ENCODE results near the gene PTCD2. TPM values are rescaled to one million over a fixed set of nuclear protein-coding genes. Genes with fewer than 3 reads are reported as not detected.

The PTCD2 gene
- total and polyA plus RNA-seq, 9 of the 15 experiments (the other 6 are each of a cell fraction or from before 2014, with no cell fraction given): 11.9 to 28.5 (median 18.6) TPM

GRCh38 chr5:72377910-72378638, 57.9 kb downstream of the PTCD2 start:
- in situ Hi-C loops (cut with MboI) (no loop called here), intact Hi-C loops (cut with micrococcal nuclease) (no loop called here)
- Histone ChIP-seq H3K9me1 (ENCODE audit: control insufficient read depth, insufficient read depth, low read length) (no peaks in the 10 kb centered on the region), H3K27me3 (ENCODE audit: control insufficient read depth in 2 of 2, insufficient read depth in 2 of 2, low read length in 2 of 2) (peaks cover 7 to 12% of the 10 kb centered on the region in 2 experiments; a peak in 3 of 5 replicates), H3K9ac (ENCODE audit: insufficient read depth in 1 of 2, low read depth in 2 of 2, low read length in 2 of 2) (no peak overlapping the region), H3K79me2 (ENCODE audit: control insufficient read depth, insufficient read depth, low read length) (no peaks in the 10 kb centered on the region), H3K4me2 (ENCODE audit: insufficient read depth, low read length) (no peak overlapping the region), H3K36me3 (ENCODE audit: control insufficient read depth, insufficient read depth, low read length) (no peaks in the 10 kb centered on the region), H3K4me1 (replicated peaks in 1 of 2; ENCODE audit: control insufficient read depth in 2 of 2, insufficient read depth in 2 of 2, low read length in 2 of 2) (no peaks in the 10 kb centered on the region), H4K20me1 (replicated peaks; ENCODE audit: control insufficient read depth, insufficient read depth, low read length) (no peaks in the 10 kb centered on the region), H2AFZ (ENCODE audit: low read depth, low read length) (no peak overlapping the region), H3K4me3 (no peak overlapping the region), H3K9me3 (replicated peaks; ENCODE audit: control insufficient read depth, insufficient read depth, low read depth, low read length) (no peaks in the 10 kb centered on the region), H3K27ac (ENCODE audit: extremely low read depth, low read depth, low read length) (no peak overlapping the region)
- ATAC-seq (no peak), FAIRE-seq (no peak), DNase-seq (ENCODE audit: extremely low read depth in 1 of 4, low spot score in 3 of 4) (no peak)
- WGBS (ENCODE audit: insufficient coverage, low coverage, missing lambda C conversion rate): 3% methylated on average over 4 of the region's 4 CpGs
- ChIA-PET POLR2A (interaction anchor here (2.2 kb wide), 1 partner anchor 12 kb away, joined by 7 read pairs; no protein-coding TSS in a partner anchor), CTCF (ENCODE audit: low intra/inter-chr PET ratio) (interaction anchor here (0.6 kb wide), 1 partner anchor 158 kb away, joined by 3 read pairs; no protein-coding TSS in a partner anchor)
- BruUV-seq (replicated peaks): no TSS peak
- TF ChIP-seq FOXO4 (CRISPR knock-in tag; IDR thresholded peaks at IDR 0.05): no peak
- no peak for TF ChIP-seq BMI1 (IDR thresholded peaks at IDR 0.05; ENCODE audit: low read length)
- TF ChIP-seq KAT7 (CRISPR knock-in tag; IDR thresholded peaks at IDR 0.05; ENCODE audit: borderline replicate concordance): no peak
- peak; percentile 70 for TF ChIP-seq BCOR (IDR thresholded peaks at IDR 0.05)
- no peak for TF ChIP-seq MIER1 (IDR thresholded peaks at IDR 0.05; ENCODE audit: low read depth)
- no peak for TF ChIP-seq ZNF398 (CRISPR knock-in tag; IDR thresholded peaks at IDR 0.05)
- TF ChIP-seq PURB (CRISPR knock-in tag; IDR thresholded peaks at IDR 0.05; ENCODE audit: low read depth): no peak
- TF ChIP-seq ZNF217 (CRISPR knock-in tag; IDR thresholded peaks at IDR 0.05): no peak
- no peak for TF ChIP-seq MXI1 (IDR thresholded peaks at IDR 0.05; ENCODE audit: low read depth, low read length)
- TF ChIP-seq CEBPB (tag; IDR thresholded peaks at IDR 0.05): peak; percentile 49; the same call in 1 of the 2 replicates
- TF ChIP-seq ZNF655 (CRISPR knock-in tag; IDR thresholded peaks at IDR 0.05): no peak
- TF ChIP-seq RBM25 (IDR thresholded peaks at IDR 0.05; ENCODE audit: low read depth, low read length, severe bottlenecking): peak; percentile 97
- TF ChIP-seq NFRKB (IDR thresholded peaks at IDR 0.05; ENCODE audit: low read depth): no peak
- no peak for TF ChIP-seq FIP1L1 (IDR thresholded peaks at IDR 0.05; ENCODE audit: low read depth, low read length, poor library complexity, severe bottlenecking)
- 0 out of 4 replicates have a peak, but pooled peaks have one; percentile 16 to 20 for TF ChIP-seq KDM1A (IDR thresholded peaks at IDR 0.05)
- no peak for TF ChIP-seq ZNF165 (CRISPR knock-in tag; IDR thresholded peaks at IDR 0.05; ENCODE audit: borderline replicate concordance)
- no peak for TF ChIP-seq ZNF699 (CRISPR knock-in tag; IDR thresholded peaks at IDR 0.05; ENCODE audit: insufficient replicate concordance)
